Activated naive CD8-positive, alpha-beta T cell treated with anti-CD3 and anti-CD28 coated beads, Interleukin-2, amount 50 U/mL, for 16 hours (primary cell): ENCODE results near the gene SUN5.

Experiments used
- DNase-seq: peaks from one replicate; pipeline ENCODE4 v3.0.0-alpha.2; 2020; ENCODE audit warnings: low read depth, low spot score

The SUN5 gene

DNA sequence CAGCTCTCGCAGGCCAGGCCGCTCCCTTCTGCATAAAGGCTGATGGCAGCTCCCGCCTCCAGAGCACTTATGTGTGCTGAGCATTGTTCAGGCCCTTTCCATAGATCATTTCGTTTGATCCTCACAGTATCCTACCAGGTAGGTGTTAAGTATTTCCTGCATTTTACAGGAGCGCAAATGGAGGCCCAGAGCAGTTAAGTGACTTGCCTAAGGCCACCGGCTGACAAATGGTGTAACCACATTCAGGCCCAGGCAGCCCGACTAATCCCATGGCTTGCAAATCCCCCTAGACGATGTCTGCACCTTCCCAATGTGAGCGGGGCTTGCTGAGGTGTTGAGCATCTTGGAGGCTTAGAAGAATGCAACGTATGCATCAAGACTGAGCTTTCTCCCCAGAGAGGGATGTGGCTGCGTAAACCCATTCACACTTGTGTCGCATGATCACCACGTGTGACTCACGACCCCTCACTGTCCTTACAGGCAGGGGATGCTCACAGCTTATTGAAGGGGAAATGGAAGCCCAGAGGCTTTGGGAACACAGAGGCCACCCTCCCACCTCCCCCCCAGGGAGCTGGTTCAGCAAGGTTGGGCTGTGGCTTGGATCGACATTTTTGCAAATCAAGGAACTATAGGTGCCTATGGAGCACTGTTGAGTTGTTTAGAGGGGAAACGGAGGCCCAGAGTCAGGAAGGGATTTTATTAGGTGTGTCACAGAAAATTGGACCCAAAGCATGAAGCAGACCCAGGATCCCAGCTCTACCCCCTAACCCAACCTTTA lies 10.3 kb upstream of the SUN5 start:
- no peak for DNase-seq

DNA sequence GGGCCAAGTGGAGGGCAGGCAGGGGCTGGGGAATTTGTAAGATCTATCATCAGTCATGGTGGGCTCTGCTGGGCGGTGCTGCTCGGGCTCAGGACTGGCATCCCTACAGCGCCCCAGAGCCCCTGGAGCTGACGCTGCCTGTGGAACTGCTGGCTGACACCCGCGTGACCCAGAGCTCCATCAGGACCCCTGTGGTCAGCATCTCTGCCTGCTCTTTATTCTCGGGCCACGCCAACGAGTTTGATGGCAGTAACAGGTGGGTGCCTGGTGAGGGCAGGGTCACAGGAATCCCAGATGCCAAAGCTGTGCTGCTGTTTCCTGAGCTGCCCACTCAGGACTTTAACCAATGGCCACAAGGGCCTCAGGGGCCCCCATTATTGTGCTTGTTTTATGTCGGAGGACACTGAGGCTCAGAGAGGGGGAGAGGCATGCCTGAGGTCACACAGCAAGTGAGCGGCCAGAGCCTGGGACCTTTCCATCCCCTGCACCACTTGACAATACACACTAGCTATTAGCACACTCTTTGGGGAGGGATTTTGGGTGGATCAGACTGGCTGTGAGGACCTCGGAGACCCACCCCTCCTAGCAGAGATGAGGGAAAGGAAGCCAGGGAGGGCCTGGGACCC lies 9.6 kb upstream of the SUN5 start:
- no peak for DNase-seq

DNA sequence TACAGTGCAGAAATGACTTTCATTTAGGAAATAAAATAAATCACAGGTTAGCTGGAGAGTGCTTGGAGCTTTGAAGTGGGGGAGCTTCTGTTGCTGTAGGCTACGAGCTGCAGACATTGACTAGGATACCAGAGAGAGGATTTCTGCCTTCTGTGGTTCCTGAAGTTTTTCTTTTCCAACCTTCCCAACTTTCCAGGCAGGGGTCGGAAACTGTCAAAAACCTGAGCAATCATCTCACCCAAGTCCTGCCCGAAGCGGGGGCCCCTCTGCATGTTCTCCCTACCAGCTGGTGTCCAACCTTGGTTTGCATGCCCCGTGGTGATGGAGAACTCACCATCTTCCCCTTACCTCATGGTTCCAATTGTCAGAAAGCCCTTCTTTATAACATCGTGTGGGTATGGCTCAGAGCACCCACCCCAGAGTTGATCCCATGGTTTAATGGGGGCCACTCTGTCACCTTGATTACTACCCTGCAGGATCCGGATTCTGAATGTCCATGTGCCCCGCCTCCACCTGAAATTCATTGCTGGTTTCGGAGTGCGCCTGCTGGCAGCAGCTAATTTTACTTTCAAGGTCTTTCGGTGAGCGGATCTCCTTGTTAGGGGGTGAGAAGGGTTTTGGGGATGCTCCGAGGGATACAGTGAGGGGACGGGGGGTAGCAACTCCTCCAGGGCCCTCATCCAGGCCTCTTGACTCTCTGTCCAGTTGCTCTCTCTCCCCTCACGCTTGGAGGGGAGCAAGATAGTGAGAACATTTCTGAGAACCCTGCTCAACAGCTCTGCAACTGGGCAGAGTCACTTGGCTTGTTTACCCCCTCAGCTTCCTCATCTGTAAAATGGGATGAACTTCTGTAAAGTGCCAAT lies 8.3 kb upstream of the SUN5 start:
- DNase-seq: no peak

DNA sequence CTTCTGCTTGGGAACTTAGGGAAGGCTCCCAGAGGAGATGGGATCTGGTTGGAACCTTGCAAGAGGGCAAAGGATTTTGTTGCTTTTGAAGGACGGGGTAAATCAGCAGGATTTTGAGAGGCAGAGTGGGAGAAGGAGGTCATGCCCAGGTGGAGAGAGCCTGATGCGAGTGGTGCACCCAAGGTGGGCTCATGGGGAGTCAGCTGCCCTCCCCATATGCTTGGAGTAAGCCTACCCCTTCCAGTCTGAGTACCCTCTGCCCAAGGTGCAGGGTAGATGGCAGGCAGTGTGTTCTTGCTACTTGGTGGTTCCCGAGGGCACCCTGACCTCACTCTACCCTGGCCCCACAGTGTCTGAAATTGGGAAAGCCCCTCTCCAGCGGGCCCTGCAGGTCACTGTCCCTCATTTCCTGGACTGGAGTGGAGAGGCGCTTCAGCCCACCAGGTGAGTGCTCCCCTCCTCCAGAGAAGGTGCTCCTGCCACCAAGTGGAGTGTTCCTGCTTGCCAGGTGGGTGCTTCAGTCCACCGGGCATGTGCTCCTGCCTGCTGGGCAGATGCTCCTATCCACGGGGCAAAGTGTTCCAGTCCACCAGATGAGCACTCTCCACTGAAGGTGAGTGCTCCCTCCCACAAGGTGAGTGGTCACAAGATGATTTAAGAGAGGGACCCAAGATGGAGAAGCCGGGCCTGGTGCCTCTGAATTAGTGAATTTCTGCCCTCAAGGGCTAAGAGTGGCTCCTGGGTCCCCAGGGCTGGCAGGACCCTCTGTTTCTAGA lies 6.6 kb upstream of the SUN5 start:
- no peak for DNase-seq

DNA sequence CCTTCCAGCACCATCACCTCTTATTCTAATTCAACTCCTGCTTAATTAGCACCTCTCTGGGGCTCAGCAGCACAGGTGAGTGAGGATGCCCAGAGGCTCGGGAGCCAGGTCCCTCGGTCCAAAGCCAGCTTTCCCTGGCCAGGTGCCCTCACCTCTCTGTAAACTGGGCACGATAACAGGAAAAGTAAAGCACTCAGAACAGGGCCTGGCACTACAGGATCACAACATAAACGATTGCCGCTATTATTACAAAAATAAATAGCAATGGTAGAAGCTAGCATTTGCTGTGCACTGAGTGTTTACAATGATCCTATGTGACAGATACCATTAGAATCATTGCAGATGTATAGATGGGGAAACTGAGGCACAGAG lies 5.9 kb upstream of the SUN5 start:
- DNase-seq: no peak

DNA sequence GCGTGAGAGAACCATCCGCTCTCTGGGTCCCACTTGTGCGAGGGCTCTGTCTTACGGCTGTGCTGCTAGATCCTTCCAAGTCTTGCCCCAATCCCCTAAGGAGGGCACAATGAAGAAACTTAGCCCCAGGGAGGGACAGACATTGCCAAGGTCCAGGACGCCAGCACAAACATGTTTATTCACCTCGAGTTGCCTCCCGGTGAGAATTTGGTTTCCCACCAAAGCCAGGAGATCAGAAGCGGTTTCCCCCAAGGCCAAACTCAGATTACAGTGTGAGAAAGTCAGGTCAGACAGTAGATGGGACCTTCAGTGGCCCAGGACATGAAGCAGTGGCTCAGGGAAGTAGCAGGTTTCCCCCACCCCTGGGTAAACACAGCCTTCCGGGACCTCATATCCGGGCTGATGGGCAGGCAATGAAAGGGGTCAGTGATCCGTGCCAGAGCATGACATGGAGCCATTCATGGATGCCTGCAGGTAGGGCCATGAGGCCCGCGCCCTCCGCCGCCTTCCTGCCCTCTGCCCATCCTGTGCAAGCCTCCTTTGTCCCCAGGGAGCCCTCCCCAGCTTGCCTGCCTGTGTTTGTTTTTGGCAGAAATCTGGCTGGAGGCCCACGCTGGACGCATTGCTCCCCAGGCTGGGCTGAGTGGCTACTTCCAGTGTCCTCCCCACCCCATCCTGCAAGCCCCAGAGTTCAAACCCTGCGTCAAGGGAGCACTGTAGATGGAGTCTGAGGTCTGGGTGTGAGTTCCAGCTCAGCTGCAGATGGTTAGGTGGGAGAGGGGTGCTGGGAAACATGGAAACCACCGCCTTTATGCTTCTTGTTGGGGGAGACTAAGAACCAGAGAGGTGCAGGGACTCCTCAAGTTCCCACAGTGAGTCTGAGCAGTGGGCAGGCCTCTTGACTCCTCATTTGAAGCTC lies 5.2 kb upstream of the SUN5 start:
- no peak for DNase-seq

DNA sequence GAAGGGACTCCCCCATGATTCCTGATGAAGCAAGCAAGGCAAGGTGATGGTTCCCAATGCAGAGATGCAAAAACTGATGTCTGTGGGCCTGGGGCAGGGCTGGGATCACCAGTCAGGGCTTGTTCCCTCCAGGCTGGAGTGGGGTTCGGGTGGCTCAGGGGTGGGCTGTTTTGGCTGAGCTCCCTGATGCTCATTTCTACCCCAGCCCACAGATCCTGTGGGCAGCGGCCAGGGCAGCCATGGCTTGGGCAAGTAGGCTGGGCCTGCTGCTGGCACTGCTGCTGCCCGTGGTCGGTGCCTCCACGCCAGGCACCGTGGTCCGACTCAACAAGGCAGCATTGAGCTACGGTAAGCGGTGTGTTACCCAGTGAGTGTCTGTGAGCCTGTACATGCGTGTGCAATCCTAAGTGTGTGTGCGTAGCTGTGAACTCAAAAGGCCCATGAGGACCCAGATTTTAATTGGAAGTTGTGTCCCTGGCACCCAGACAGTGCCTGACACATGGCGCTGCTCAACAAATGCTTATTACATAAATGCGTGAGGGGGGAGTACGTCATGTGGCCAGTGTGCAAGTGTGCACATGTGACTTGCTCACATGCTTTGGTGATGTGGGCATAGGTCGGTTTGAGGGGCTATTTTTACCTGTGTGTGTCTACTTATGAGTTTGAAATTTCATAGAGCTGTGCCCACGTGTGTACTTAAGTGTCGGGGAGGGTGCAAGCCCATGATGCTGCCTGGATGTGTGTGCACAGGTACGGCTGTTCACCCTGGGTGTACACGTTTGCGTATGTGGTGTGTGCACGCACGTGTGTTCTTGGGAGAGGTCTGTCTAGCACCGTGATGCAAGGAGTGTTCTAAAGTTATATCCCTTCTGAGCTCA lies 4.3 kb upstream of the SUN5 start:
- DNase-seq: no peak

DNA sequence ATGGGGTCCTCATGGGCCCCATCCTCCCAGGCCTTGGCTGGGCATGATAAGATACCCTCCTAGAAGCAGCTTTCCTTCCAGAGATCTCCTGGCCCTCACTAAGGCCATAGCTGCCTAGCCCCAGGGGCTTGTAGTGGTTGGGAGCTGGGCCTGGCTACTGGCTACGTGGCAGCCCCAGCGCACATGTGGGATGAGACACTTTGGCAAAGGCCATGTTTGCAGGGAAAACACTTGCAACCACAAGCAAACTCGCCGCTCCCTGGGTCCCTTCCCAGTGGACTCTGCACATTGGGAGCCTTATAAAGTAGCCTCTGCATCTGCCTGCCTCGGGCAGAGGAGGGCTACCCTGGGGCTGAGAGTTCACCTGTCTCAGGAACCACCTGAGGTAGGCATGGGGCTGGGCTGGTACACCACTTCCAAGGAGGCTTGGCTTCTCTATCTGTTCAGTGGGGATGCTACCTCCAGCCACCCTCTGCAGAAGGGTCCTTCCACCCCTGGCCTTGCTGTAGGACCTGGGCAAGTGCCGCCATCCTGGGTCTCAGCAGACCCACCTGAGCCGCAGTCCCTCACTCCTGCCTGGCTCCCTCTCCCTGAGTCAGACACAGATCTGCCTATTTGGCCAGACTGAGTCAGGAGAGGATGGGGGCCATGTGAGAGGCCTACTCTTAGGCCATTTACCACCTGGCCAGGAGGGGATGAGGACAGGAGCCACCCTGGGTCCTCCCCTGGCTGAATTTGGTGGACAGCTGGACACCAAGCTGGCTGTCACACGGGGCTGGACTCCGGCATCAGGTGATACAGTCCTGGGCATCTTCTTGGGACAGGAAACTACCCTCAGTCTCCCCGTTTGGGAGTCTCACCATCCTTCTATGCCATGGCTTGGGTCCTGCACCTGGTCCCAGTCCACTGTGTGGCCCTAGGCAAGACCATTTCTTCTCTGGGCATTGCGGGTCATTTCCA lies 3.4 kb upstream of the SUN5 start, which contains the start of gene BPIFB2:
Gene BPIFB2 (plus strand): TSS at position 329 of the 960 bp plus-strand sequence. CDS start 871 bp downstream, outside the sequence.
- no peak for DNase-seq

DNA sequence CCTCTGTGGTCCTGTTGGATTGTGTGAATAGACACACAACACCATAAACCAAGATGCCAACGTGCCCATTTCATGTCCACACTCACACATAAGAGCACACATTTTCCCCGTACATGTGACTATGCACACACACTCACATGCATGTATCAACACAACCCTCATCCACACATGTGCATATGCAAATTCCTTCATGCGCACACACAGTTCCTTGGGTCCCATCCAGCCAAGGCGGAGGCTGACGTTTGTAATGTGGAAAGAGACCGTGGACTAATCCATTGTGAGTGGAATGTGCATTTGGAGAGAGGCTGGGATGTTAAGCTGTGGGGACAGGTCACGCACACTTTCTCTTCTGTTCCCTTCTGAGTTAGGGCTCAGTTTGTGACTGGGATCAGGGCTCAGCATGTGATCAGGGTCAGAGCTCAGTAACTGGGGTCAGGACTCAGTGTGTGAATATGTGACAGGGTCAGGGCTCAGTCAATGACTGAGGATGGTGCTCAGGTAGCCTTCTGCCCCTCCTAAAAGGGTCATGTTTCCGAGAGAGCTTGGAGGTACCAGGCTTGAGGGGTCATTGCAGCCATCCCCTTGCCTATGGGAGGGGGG lies 2.6 kb upstream of the SUN5 start:
- DNase-seq: no peak

DNA sequence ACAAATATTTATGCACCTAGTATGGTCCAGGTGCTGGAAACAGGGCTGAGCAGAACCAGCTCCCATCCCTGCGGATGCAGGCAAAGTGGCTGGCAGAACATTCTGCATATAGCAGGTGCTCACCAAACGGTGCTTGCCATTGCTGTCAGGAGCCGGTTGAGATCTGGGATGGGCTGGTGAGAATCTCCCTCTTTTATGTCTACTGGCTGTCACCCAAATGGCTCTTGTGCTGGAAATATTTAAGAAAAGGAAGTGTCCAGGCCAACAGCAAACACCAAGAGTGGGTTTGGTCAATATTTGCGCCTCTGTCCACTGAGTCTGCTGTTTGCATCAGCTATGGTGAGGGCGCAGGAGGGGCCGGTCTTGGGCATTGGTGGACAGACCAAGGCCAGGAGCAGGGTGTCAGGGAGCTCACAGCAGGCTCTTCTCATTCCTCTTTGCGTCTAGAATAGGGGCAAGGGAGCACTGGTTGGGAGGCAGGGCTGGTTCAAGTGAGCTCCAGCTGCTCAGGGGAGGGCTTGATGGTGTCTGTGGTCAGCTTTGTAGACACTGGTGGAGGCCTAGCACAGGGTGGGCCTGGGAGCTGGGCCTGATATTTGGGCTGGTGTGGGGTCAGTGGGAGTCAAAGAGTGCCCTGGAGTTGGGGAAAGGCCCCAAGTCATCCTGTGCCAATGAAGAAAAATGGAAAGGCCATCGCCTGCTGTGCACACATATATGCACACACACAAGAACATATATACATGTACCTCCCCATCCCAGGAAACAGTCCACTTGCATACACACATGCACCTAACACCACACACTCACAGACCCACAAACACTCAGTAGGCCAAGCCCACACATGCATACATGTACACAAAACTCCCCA lies 1.9 kb upstream of the SUN5 start:
- no peak for DNase-seq

DNA sequence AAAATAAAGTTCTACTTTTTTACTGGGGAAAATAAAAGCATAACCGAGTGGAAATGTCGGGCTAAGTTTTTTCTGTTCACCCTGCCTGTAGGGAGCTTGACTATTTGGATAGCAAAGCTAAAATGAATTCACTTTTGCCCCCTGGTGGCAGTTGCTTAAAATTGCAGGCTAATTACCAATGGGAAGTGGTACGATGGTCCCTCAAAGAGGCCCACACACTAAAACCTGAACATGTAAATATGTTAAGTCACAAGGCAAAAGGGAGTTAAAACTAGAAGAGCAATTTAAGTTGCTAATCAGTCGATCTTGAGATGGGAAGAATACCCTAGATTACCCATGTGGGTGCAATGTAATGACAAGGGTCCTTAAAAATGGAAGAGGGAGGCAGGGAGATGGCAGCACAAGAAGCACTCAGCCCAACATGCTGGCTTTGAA lies 916 bp upstream of the SUN5 start:
- DNase-seq: no peak

DNA sequence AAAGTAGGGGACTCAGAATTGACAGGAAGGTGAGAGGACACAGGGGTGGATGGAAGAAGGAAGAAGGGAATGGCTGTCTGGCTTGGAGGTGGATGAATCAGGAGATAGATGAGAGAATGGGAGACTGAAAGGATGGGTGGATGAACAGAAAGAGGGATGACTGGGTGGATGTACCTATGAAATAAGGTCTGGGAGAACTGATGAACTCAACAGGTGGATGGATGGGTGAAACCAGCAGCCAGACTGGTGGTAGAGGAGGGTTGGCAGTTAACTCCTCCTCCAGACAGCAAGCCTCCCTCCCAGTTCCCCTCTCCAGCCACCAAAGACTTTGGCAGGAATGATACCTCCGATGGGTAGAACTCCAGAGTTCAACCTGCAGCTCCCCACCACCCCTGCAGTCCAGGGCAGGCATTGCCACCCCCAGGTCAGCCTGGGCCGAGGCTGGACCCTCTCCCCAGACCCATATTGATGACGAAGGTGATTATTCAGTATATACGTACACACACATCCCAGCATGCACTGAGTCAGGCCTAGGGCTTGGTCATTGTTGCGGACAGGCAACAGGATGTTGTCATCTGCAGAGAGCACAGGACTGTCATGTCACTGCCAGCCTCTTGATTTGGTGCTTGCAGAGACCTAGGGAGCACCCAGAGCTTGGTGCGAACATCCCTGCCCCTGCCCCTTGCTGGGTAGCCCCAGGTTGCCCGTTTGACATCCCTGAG lies 2.0 kb downstream of the SUN5 start:
- DNase-seq: no peak

DNA sequence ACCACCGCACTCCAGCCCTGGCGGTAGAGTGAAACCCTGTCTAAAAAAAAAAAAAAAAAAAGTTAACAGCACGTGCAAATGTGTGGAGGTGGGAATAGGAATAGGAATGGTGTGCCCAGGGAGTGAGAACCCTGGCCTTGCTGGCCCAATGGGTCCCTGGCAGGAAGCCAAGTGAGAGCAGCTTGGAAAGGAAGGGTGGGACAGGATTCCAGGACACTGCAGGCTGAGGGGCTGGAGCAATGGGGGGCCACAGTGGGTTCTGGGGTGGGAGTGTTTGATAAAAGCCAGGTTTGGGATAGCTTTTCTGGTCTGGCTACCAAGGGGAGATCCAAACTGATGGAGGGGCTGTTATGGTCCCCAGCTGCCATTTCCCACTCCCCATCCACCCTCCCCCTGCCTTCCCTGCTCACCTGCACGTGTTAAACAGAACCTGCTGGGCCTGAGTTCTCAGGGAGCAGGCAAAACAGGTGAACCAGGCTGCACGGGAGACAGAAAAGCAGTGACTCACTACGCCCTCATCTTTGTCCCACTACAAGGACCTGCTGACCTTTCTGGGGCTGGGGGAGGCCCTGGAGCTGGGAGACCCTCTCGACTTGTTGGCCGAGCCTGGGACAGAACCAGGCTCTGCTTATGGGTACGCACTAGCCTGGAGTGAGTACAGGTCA lies 3.3 kb downstream of the SUN5 start:
- no peak for DNase-seq

DNA sequence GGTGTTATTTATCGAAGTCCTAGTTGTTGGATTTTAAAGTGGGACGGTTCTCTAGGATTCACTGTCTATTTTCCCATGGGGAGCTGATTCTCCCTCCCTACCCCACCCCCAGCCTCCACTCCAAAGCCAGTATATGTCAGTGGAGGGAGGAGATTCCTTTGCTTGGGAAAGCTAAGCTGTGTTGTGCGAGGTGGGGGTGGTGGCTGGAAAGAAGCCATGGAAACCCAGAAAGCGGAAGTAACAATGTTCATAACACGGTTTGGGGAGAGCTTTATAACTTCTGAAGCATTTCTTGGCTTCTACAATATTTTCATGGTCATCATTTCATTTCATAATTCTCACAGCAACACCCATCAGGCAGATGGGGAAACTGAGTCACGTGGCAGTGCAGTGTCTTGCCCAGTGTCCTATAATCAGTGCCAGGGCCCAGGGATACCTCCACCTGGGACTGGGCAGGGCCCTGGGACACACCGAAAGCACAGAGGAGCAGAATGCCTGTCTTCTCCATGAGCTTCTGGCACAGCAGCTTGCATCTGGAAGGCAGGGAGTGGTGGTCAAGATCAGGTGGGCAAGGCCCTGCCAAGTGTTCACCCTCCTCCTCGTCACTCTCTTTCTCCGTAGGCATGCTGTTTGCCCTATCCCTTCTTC lies 4.5 kb downstream of the SUN5 start:
- DNase-seq: no peak

DNA sequence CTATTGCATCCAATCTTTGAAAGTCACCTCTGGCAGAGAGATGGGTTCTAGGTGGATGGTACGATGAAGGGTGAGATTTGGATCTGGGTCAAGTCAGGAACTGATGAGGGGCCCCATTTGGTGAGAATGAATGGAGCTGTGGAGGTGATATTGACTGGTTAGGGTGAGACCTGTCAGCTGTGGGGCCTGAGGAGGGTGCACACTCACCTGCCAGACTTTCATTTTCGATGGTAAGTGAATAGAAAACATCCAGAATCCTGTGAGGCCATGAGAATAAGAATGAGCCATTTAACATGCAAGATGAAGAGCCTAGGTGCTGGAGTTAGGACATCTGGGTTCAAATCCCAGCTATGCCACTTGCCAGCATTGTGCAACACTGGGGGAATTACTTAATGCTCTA lies 6.8 kb downstream of the SUN5 start:
- no peak for DNase-seq
